Mesenchymal stem cell (in vitro differentiated cells and primary cell): ENCODE data around the gene ANP32A.

Source experiments
- DNase-seq: peaks from one replicate; pipeline ENCODE4 v3.0.0-alpha.2; 2013
- H2AFZ ChIP-seq: one replicate; pipeline ENCODE4 v1.6.1; 2013; ENCODE audit warnings: low read depth, mild to moderate bottlenecking, control low read depth, inconsistent platforms, low read length, moderate library complexity
- H2AK5ac ChIP-seq: 2 replicates; pipeline ENCODE4 v1.6.1; 2013; ENCODE audit warnings: low read length, moderate library complexity, mild to moderate bottlenecking, inconsistent platforms; ENCODE audit not compliant: severe bottlenecking
- H2BK120ac ChIP-seq: one replicate; pipeline ENCODE4 v1.6.1; 2013; ENCODE audit warnings: low read depth, mild to moderate bottlenecking, inconsistent platforms, low read length, moderate library complexity
- H2BK12ac ChIP-seq, 2 experiments: one replicate each; pipeline ENCODE4 v1.6.1; 2013; ENCODE audit warnings: inconsistent platforms in 2 of 2, low read length in 2 of 2, mild to moderate bottlenecking in 2 of 2, moderate library complexity in 2 of 2, control low read depth in 1 of 2
- H2BK15ac ChIP-seq: one replicate; pipeline ENCODE4 v1.6.1; 2013; ENCODE audit warnings: mild to moderate bottlenecking, low read depth, inconsistent platforms; ENCODE audit not compliant: poor library complexity, severe bottlenecking
- H2BK5ac ChIP-seq: 2 replicates; pipeline ENCODE4 v1.6.1; 2013; ENCODE audit warnings: low read depth, mild to moderate bottlenecking, low read length, control low read depth, inconsistent platforms; ENCODE audit not compliant: poor library complexity, severe bottlenecking
- H3K14ac ChIP-seq, 2 experiments: one replicate each; pipeline ENCODE4 v1.6.1; 2013; ENCODE audit warnings: inconsistent platforms in 2 of 2, low read length in 2 of 2, control low read depth in 1 of 2, mild to moderate bottlenecking in 1 of 2, moderate library complexity in 1 of 2
- H3K18ac ChIP-seq, 2 experiments: one replicate each; pipeline ENCODE4 v1.6.1; 2013; ENCODE audit warnings: inconsistent platforms in 2 of 2, low read length in 2 of 2, control low read depth in 1 of 2, low read depth in 1 of 2, mild to moderate bottlenecking in 1 of 2
- H3K23ac ChIP-seq, 2 experiments: one replicate each; pipeline ENCODE4 v1.6.1; 2013; ENCODE audit warnings: inconsistent platforms in 2 of 2, low read length in 2 of 2, mild to moderate bottlenecking in 2 of 2, moderate library complexity in 2 of 2, control low read depth in 1 of 2
- H3K27ac ChIP-seq: 2 replicates; pipeline ENCODE4 v1.5.1; 2013; ENCODE audit warnings: mild to moderate bottlenecking, moderate library complexity, low read length, control low read depth, inconsistent platforms; ENCODE audit not compliant: poor library complexity, severe bottlenecking
- H3K27me3 ChIP-seq, 2 experiments: 2 replicates each; pipeline versions ENCODE4 v1.6.1 to v1.7.0; 2013; ENCODE audit warnings: low read length in 2 of 2, mild to moderate bottlenecking in 2 of 2, moderate library complexity in 2 of 2, control low read depth in 1 of 2, inconsistent platforms in 1 of 2; ENCODE audit not compliant: control insufficient read depth in 1 of 2, insufficient read depth in 1 of 2
- H3K36me3 ChIP-seq, 2 experiments: 2 replicates each; pipeline versions ENCODE4 v1.6.1 to v1.7.0; 2013; ENCODE audit warnings: low read length in 2 of 2, control low read depth in 1 of 2, inconsistent platforms in 1 of 2, low read depth in 1 of 2, mild to moderate bottlenecking in 1 of 2; ENCODE audit not compliant: insufficient read depth in 2 of 2, control insufficient read depth in 1 of 2
- H3K4ac ChIP-seq, 2 experiments: one replicate each; pipeline ENCODE4 v1.6.1; 2013; ENCODE audit warnings: inconsistent platforms in 2 of 2, low read length in 2 of 2, mild to moderate bottlenecking in 2 of 2, moderate library complexity in 2 of 2, control low read depth in 1 of 2, low read depth in 1 of 2
- H3K4me1 ChIP-seq: 2 replicates; pipeline ENCODE4 v1.6.1; 2013; ENCODE audit warnings: low read depth, low read length, control low read depth; ENCODE audit not compliant: control insufficient read depth, insufficient read depth
- H3K4me2 ChIP-seq: 2 replicates; pipeline ENCODE4 v1.6.1; 2013; ENCODE audit warnings: low read length, mild to moderate bottlenecking, inconsistent platforms; ENCODE audit not compliant: poor library complexity, severe bottlenecking
- H3K4me3 ChIP-seq, 2 experiments: 2 replicates each; pipeline versions ENCODE4 v1.5.1 to v1.7.0; 2013; ENCODE audit warnings: low read length in 2 of 2, mild to moderate bottlenecking in 2 of 2, control low read depth in 1 of 2, low read depth in 1 of 2; ENCODE audit not compliant: insufficient read depth in 1 of 2
- H3K79me1 ChIP-seq: replicated peaks from 2 replicates; pipeline ENCODE4 v1.6.1; 2013; ENCODE audit warnings: mild to moderate bottlenecking, control low read depth, low read length, inconsistent platforms; ENCODE audit not compliant: poor library complexity, severe bottlenecking
- H3K9ac ChIP-seq: 2 replicates; pipeline ENCODE4 v1.7.0; 2013; ENCODE audit warnings: mild to moderate bottlenecking, low read length, moderate library complexity
- H3K9me3 ChIP-seq: 2 replicates; pipeline ENCODE4 v1.7.0; 2013; ENCODE audit warnings: mild to moderate bottlenecking, low read length; ENCODE audit not compliant: control insufficient read depth
- H4K8ac ChIP-seq: one replicate; pipeline ENCODE4 v1.6.1; 2013; ENCODE audit warnings: inconsistent platforms, mild to moderate bottlenecking, low read length, moderate library complexity
- H4K91ac ChIP-seq: one replicate; pipeline ENCODE4 v1.6.1; 2013; ENCODE audit warnings: mild to moderate bottlenecking, low read length, inconsistent platforms
- WGBS: methylation state at CpG from one replicate; pipeline ENCODE4 v1.1.7; 2013; ENCODE audit warnings: mixed read lengths; 5-methylcytosine and 5-hydroxymethylcytosine counted together

ANP32A gene

DNA sequence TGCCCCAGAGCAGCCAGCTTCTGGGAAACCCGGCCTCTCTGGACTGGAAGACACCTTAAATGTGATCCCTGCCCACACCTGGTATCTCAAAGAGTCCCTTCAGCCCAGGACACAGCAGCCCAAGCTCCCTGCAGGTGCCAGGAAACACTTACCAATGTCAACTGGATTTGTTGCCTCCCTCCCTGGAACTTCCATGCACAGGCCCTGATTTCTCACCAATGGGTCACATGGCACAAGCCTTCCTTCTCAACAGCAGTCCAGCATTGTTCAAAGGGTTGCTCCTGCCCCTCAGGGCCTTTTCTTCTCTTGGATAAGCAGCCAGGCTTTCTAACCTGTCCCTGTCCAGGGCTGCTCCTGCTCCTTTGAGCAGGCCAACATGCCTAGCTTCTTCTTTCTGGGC, 31.6 kb downstream of the ANP32A start:
- no peak overlapping the region for H3K23ac ChIP-seq
- peaks cover 54% of the 10 kb centered on the region for H3K79me1 ChIP-seq
- no peak overlapping the region for H3K9ac ChIP-seq
- H2AK5ac ChIP-seq, result no peak overlapping the region
- no peaks in the 10 kb centered on the region for H3K9me3 ChIP-seq
- H4K8ac ChIP-seq, result no peak overlapping the region
- no peaks in the 10 kb centered on the region for H3K27me3 ChIP-seq
- no peak for DNase-seq
- no peak overlapping the region for H3K18ac ChIP-seq
- 100% methylated on average over 1 of the region's 1 CpG for whole genome bisulfite sequencing
- no peak overlapping the region for H3K4me3 ChIP-seq
- peak overlapping the region; percentile 59 for H3K27ac ChIP-seq
- H2BK120ac ChIP-seq, result no peak overlapping the region
- H4K91ac ChIP-seq, result no peak overlapping the region
- H3K4me1 ChIP-seq, result peaks cover 35% of the 10 kb centered on the region
- no peak overlapping the region for H2BK15ac ChIP-seq
- H3K36me3 ChIP-seq, result peaks cover 22 to 33% of the 10 kb centered on the region in 2 experiments
- no peak overlapping the region for H2AFZ ChIP-seq
- H3K4me2 ChIP-seq, result no peak overlapping the region
- no peak overlapping the region for H3K14ac ChIP-seq
- H2BK12ac ChIP-seq, result peak overlapping the region in 1 of 2 experiments; percentile 4
- H3K4ac ChIP-seq, result peak overlapping the region in 1 of 2 experiments; percentile 17
- no peak overlapping the region for H2BK5ac ChIP-seq

- peaks cover 50% of the 10 kb centered on the region for H3K79me1 ChIP-seq
- H2BK120ac ChIP-seq, result no peak overlapping the region
- 98% methylated on average over 4 of the region's 8 CpGs for WGBS
- H3K23ac ChIP-seq, result no peak overlapping the region
- peaks cover 33% of the 10 kb centered on the region for H3K4me1 ChIP-seq
- no peak overlapping the region for H3K14ac ChIP-seq
- H3K4me2 ChIP-seq, result no peak overlapping the region
- H3K9me3 ChIP-seq, result no peaks in the 10 kb centered on the region
- H4K91ac ChIP-seq, result no peak overlapping the region
- no peak overlapping the region for H3K9ac ChIP-seq
- no peak overlapping the region for H3K27ac ChIP-seq
- DNase-seq, result no peak
- H3K36me3 ChIP-seq, result peaks cover 26 to 39% of the 10 kb centered on the region in 2 experiments
- no peak overlapping the region for H4K8ac ChIP-seq
- H3K27me3 ChIP-seq, result no peaks in the 10 kb centered on the region
- no peak overlapping the region for H3K4me3 ChIP-seq
- H3K18ac ChIP-seq, result no peak overlapping the region
- H2AFZ ChIP-seq, result no peak overlapping the region
- no peak overlapping the region for H2BK15ac ChIP-seq
- H2BK5ac ChIP-seq, result no peak overlapping the region
- H3K4ac ChIP-seq, result no peak overlapping the region
- H2AK5ac ChIP-seq, result no peak overlapping the region
- no peak overlapping the region for H2BK12ac ChIP-seq
Measured at GRCh38 chr15:68788264-68788624, 32.5 kb downstream of the ANP32A start.

GRCh38 chr15:68787609-68788263, 33.0 kb downstream of the ANP32A start:
- WGBS, result 84% methylated on average over 15 of the region's 17 CpGs

DNA sequence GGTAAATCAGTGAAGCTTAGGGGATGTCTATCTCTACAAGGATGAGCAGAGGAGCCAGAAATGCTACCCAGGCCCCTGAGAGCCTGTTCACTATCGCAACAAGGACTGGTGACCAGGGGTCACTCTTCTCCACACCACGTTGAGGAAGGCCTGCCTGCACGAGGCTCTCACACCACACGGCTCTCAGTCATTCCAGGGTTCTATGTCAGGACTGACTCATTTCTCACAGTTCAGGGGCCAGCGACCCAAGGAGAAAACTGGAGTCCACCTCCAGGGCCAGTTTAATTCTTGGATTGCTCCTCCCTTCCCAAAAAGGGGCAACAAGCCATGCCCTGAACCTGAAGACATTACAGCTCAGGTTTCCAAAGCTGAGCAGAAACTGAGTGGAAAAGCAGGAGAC, 33.9 kb downstream of the ANP32A start:
- H2AFZ ChIP-seq, result no peak overlapping the region
- H3K36me3 ChIP-seq, result peaks cover 38 to 54% of the 10 kb centered on the region in 2 experiments
- no peak overlapping the region for H2BK5ac ChIP-seq
- no peaks in the 10 kb centered on the region for H3K9me3 ChIP-seq
- no peak overlapping the region for H2BK12ac ChIP-seq
- no peak overlapping the region for H3K4me2 ChIP-seq
- no peak overlapping the region for H2BK15ac ChIP-seq
- no peak overlapping the region for H2AK5ac ChIP-seq
- H3K79me1 ChIP-seq, result peaks cover 57% of the 10 kb centered on the region
- no peaks in the 10 kb centered on the region for H3K27me3 ChIP-seq
- H2BK120ac ChIP-seq, result no peak overlapping the region
- no peak overlapping the region for H3K9ac ChIP-seq
- WGBS, result 69% methylated on average over 5 of the region's 5 CpGs
- no peak for DNase-seq
- no peak overlapping the region for H4K8ac ChIP-seq
- H3K4ac ChIP-seq, result no peak overlapping the region
- no peak overlapping the region for H4K91ac ChIP-seq
- no peak overlapping the region for H3K18ac ChIP-seq
- no peak overlapping the region for H3K23ac ChIP-seq
- H3K4me1 ChIP-seq, result peaks cover 28% of the 10 kb centered on the region
- no peak overlapping the region for H3K4me3 ChIP-seq
- no peak overlapping the region for H3K27ac ChIP-seq
- H3K14ac ChIP-seq, result no peak overlapping the region

More at GRCh38 chr15:68787609-68788263, 33.0 kb downstream of the ANP32A start:
- Histone ChIP-seq H3K4me3 (no peak overlapping the region), H2BK15ac (no peak overlapping the region), H3K23ac (no peak overlapping the region), H3K36me3 (peaks cover 30 to 45% of the 10 kb centered on the region in 2 experiments), H3K27me3 (no peaks in the 10 kb centered on the region), H4K91ac (no peak overlapping the region), H3K79me1 (peaks cover 53% of the 10 kb centered on the region), H2BK12ac (no peak overlapping the region), H3K27ac (no peak overlapping the region), H2BK120ac (no peak overlapping the region), H3K4me2 (no peak overlapping the region), H3K4me1 (peaks cover 29% of the 10 kb centered on the region), H3K14ac (no peak overlapping the region), H2AFZ (no peak overlapping the region), H3K9ac (no peak overlapping the region), H4K8ac (no peak overlapping the region), H3K18ac (no peak overlapping the region), H2BK5ac (no peak overlapping the region), H3K9me3 (no peaks in the 10 kb centered on the region), H2AK5ac (no peak overlapping the region), H3K4ac (no peak overlapping the region)
- no peak for DNase-seq
